HS-5 (cell line): ENCODE results near the gene SLC6A12.

Experiments used
- DNase-seq: peaks from one replicate; pipeline ENCODE4 v3.0.0-alpha.2; 2012; ENCODE audit warnings: low read depth

Gene SLC6A12

GRCh38 chr12:234891-235415 lies 21.0 kb upstream of the SLC6A12 start:
- no peak for DNase-seq

- no peak for DNase-seq
These were observed 20.1 kb upstream of the SLC6A12 start for GRCh38 chr12:234019-234418.

- no peak for DNase-seq
These were observed 19.6 kb upstream of the SLC6A12 start for GRCh38 chr12:233615-233968.

GRCh38 chr12:232731-233614 lies 19.0 kb upstream of the SLC6A12 start:
- no peak for DNase-seq

GRCh38 chr12:230925-231671 lies 17.1 kb upstream of the SLC6A12 start:
- no peak for DNase-seq

- DNase-seq, result no peak
These were observed 15.7 kb upstream of the SLC6A12 start for GRCh38 chr12:229441-230191.

- no peak for DNase-seq
These were observed 14.9 kb upstream of the SLC6A12 start for GRCh38 chr12:228846-229200.

- DNase-seq, result no peak
These were observed 14.2 kb upstream of the SLC6A12 start for GRCh38 chr12:227923-228845.

- no peak for DNase-seq
These were observed 13.4 kb upstream of the SLC6A12 start for GRCh38 chr12:227286-227915.

GRCh38 chr12:226401-226800 lies 12.4 kb upstream of the SLC6A12 start:
- DNase-seq, result no peak

GRCh38 chr12:225012-225411 lies 11.1 kb upstream of the SLC6A12 start:
- no peak for DNase-seq

- DNase-seq, result no peak
These were observed 10.4 kb upstream of the SLC6A12 start for GRCh38 chr12:224330-224729.

GRCh38 chr12:223841-224240 lies 9.9 kb upstream of the SLC6A12 start:
- DNase-seq, result no peak

- DNase-seq, result no peak
These were observed 7.8 kb upstream of the SLC6A12 start for GRCh38 chr12:221736-222135.

- DNase-seq, result no peak
These were observed 7.1 kb upstream of the SLC6A12 start for GRCh38 chr12:220946-221550.

- DNase-seq, result no peak
These were observed 6.5 kb upstream of the SLC6A12 start for GRCh38 chr12:220491-220890.

GRCh38 chr12:219891-220352 lies 6.0 kb upstream of the SLC6A12 start:
- DNase-seq, result no peak

- no peak for DNase-seq
These were observed 5.0 kb upstream of the SLC6A12 start for GRCh38 chr12:218728-219590.

- no peak for DNase-seq
These were observed 4.3 kb upstream of the SLC6A12 start for GRCh38 chr12:218221-218620.
